Neuronal stem cell (in vitro differentiated cells): ENCODE measurements around the gene NR5A2.

ENCODE experiments used
- DNase-seq: peaks from one replicate; pipeline ENCODE4 v3.0.0-alpha.2; 2013; ENCODE audit warnings: low spot score
- H2AFZ ChIP-seq: one replicate; pipeline ENCODE4 v1.6.1; 2013; ENCODE audit warnings: mild to moderate bottlenecking, low read length, inconsistent platforms
- H2AK5ac ChIP-seq: 2 replicates; pipeline ENCODE4 v1.6.1; 2013; ENCODE audit warnings: low read depth, mild to moderate bottlenecking, inconsistent platforms, low read length, moderate library complexity, mixed read lengths
- H2BK120ac ChIP-seq: 2 replicates; pipeline ENCODE4 v1.6.1; 2013; ENCODE audit warnings: low read depth, mild to moderate bottlenecking, inconsistent platforms, low read length, moderate library complexity, mixed read lengths
- H2BK12ac ChIP-seq: one replicate; pipeline ENCODE4 v1.6.1; 2013; ENCODE audit warnings: low read length, inconsistent platforms
- H2BK15ac ChIP-seq: 2 replicates; pipeline ENCODE4 v1.6.1; 2013; ENCODE audit warnings: mild to moderate bottlenecking, low read length, inconsistent platforms, mixed read lengths
- H2BK5ac ChIP-seq: one replicate; pipeline ENCODE4 v1.6.1; 2013; ENCODE audit warnings: inconsistent platforms, mild to moderate bottlenecking, low read length, moderate library complexity
- H3K14ac ChIP-seq: one replicate; pipeline ENCODE4 v1.6.1; 2013; ENCODE audit warnings: low read length, inconsistent platforms
- H3K18ac ChIP-seq: 2 replicates; pipeline ENCODE4 v1.6.1; 2013; ENCODE audit warnings: low read length, inconsistent platforms
- H3K23ac ChIP-seq: 2 replicates; pipeline ENCODE4 v1.6.1; 2013; ENCODE audit warnings: low read depth, mild to moderate bottlenecking, mixed read lengths, low read length, inconsistent platforms; ENCODE audit not compliant: poor library complexity
- H3K27ac ChIP-seq: replicated peaks from 3 replicates; pipeline ENCODE4 v1.5.1; 2013; ENCODE audit warnings: low read length, inconsistent platforms
- H3K27me3 ChIP-seq, 3 experiments: 2 replicates each; pipeline ENCODE4 v1.6.1; 2013; ENCODE audit warnings: low read length in 3 of 3, mild to moderate bottlenecking in 2 of 3, inconsistent platforms in 1 of 3, low read depth in 1 of 3, mixed read lengths in 1 of 3, moderate library complexity in 1 of 3; ENCODE audit not compliant: control insufficient read depth in 3 of 3, insufficient read depth in 3 of 3
- H3K36me3 ChIP-seq, 2 donors: replicated peaks in 1 of 2; 2 replicates each; pipeline ENCODE4 v1.6.1; 2013; ENCODE audit warnings: low read length in 2 of 2; ENCODE audit not compliant: control insufficient read depth in 2 of 2, insufficient read depth in 2 of 2
- H3K4ac ChIP-seq: 2 replicates; pipeline ENCODE4 v1.6.1; 2013; ENCODE audit warnings: inconsistent platforms, mild to moderate bottlenecking, low read length, moderate library complexity
- H3K4me1 ChIP-seq, 2 donors: 1 replicate in 1 of 2; 2 replicates in 1 of 2; pipeline ENCODE4 v1.6.1; 2013; ENCODE audit warnings: low read length in 2 of 2, low read depth in 1 of 2; ENCODE audit not compliant: control insufficient read depth in 2 of 2, insufficient read depth in 1 of 2
- H3K4me2 ChIP-seq: one replicate; pipeline ENCODE4 v1.6.1; 2013; ENCODE audit warnings: mild to moderate bottlenecking, low read length, inconsistent platforms; ENCODE audit not compliant: insufficient read depth, poor library complexity, severe bottlenecking
- H3K4me3 ChIP-seq, 2 donors: 2 replicates each; pipeline ENCODE4 v1.5.1; 2013; ENCODE audit warnings: low read length in 2 of 2, mild to moderate bottlenecking in 2 of 2, inconsistent platforms in 1 of 2, moderate library complexity in 1 of 2
- H3K79me1 ChIP-seq: one replicate; pipeline ENCODE4 v1.6.1; 2013; ENCODE audit warnings: low read depth, mild to moderate bottlenecking, inconsistent platforms, low read length, moderate library complexity
- H3K9ac ChIP-seq: one replicate; pipeline ENCODE4 v1.6.1; 2013; ENCODE audit warnings: mild to moderate bottlenecking, low read depth, low read length, inconsistent platforms; ENCODE audit not compliant: poor library complexity
- H3K9me3 ChIP-seq, 2 donors: replicated peaks in 1 of 2; 2 replicates each; pipeline versions ENCODE3 to v1.6.1; 2013; ENCODE audit warnings: low read length in 2 of 2, mild to moderate bottlenecking in 2 of 2, inconsistent platforms in 1 of 2, low read depth in 1 of 2, mixed read lengths in 1 of 2, moderate library complexity in 1 of 2; ENCODE audit not compliant: control insufficient read depth in 2 of 2, insufficient read depth in 1 of 2
- H4K8ac ChIP-seq: one replicate; pipeline ENCODE4 v1.6.1; 2013; ENCODE audit warnings: low read depth, mild to moderate bottlenecking, inconsistent platforms, low read length, moderate library complexity
- H4K91ac ChIP-seq: one replicate; pipeline ENCODE4 v1.6.1; 2013; ENCODE audit warnings: low read length, low read depth, mild to moderate bottlenecking, inconsistent platforms; ENCODE audit not compliant: poor library complexity
- WGBS, 2 donors: extraction: QIAGEN DNeasy Blood & Tissue Kit; methylation state at CpG; one replicate each; pipeline ENCODE4 v1.1.7; 2013; ENCODE audit warnings: missing lambda C conversion rate in 2 of 2, mixed read lengths in 1 of 2; ENCODE audit not compliant: insufficient read length in 2 of 2, insufficient replicate concordance in 1 of 2; ENCODE audit errors: extremely low coverage in 2 of 2; 5-methylcytosine and 5-hydroxymethylcytosine counted together

The NR5A2 gene

GRCh38 chr1:200180821-200181220 lies 153.3 kb downstream of the NR5A2 start:
- no peak overlapping the region for H2BK12ac ChIP-seq
- H3K18ac ChIP-seq = no peak overlapping the region
- H2BK120ac ChIP-seq = no peak overlapping the region
- no peak overlapping the region for H2AFZ ChIP-seq
- H4K91ac ChIP-seq = no peak overlapping the region
- no peak overlapping the region for H2AK5ac ChIP-seq
- H4K8ac ChIP-seq = no peak overlapping the region
- H3K36me3 ChIP-seq = no peaks in the 10 kb centered on the region
- H2BK15ac ChIP-seq = no peak overlapping the region
- no peak overlapping the region for H3K4me3 ChIP-seq
- H3K9me3 ChIP-seq = no peaks in the 10 kb centered on the region
- H3K4ac ChIP-seq = no peak overlapping the region
- DNase-seq = no peak
- no peaks in the 10 kb centered on the region for H3K79me1 ChIP-seq
- H3K9ac ChIP-seq = no peak overlapping the region
- no peak overlapping the region for H3K4me2 ChIP-seq
- no peak overlapping the region for H3K27ac ChIP-seq
- H2BK5ac ChIP-seq = no peak overlapping the region
- no peaks in the 10 kb centered on the region for H3K27me3 ChIP-seq
- no peak overlapping the region for H3K14ac ChIP-seq
- H3K23ac ChIP-seq = no peak overlapping the region
- H3K4me1 ChIP-seq = peaks cover 0 to 7% of the 10 kb centered on the region in 2 donors
- WGBS, 2 donors = no CpG with 5 or more reads among the region's 4 CpGs

GRCh38 chr1:200181861-200182260 lies 154.4 kb downstream of the NR5A2 start:
- Histone ChIP-seq H3K4me3 (no peak overlapping the region), H3K9ac (no peak overlapping the region), H2AK5ac (no peak overlapping the region), H3K9me3 (no peaks in the 10 kb centered on the region), H3K14ac (no peak overlapping the region), H3K27me3 (no peaks in the 10 kb centered on the region), H3K23ac (no peak overlapping the region), H2BK120ac (no peak overlapping the region), H2AFZ (no peak overlapping the region), H4K91ac (no peak overlapping the region), H3K18ac (no peak overlapping the region), H3K4ac (no peak overlapping the region), H2BK12ac (no peak overlapping the region), H3K79me1 (no peaks in the 10 kb centered on the region), H4K8ac (no peak overlapping the region), H2BK15ac (no peak overlapping the region), H3K4me1 (peaks cover 0 to 7% of the 10 kb centered on the region in 2 donors), H2BK5ac (no peak overlapping the region), H3K4me2 (no peak overlapping the region), H3K27ac (no peak overlapping the region), H3K36me3 (no peaks in the 10 kb centered on the region)
- DNase-seq = no peak
- WGBS, 2 donors = no CpG with 5 or more reads among the region's 3 CpGs

- Histone ChIP-seq H3K27ac (no peak overlapping the region), H3K9me3 (no peaks in the 10 kb centered on the region), H2BK5ac (no peak overlapping the region), H2BK15ac (no peak overlapping the region), H3K36me3 (no peaks in the 10 kb centered on the region), H2AK5ac (no peak overlapping the region), H2AFZ (no peak overlapping the region), H4K91ac (no peak overlapping the region), H3K4me2 (no peak overlapping the region), H2BK12ac (no peak overlapping the region), H3K18ac (no peak overlapping the region), H3K27me3 (no peaks in the 10 kb centered on the region), H3K4me1 (peaks cover 0 to 7% of the 10 kb centered on the region in 2 donors), H2BK120ac (no peak overlapping the region), H3K4me3 (no peak overlapping the region), H3K23ac (no peak overlapping the region), H4K8ac (no peak overlapping the region), H3K79me1 (no peaks in the 10 kb centered on the region), H3K14ac (no peak overlapping the region), H3K9ac (no peak overlapping the region), H3K4ac (no peak overlapping the region)
- WGBS, 2 donors = no CpG with 5 or more reads among the region's 7 CpGs
- no peak for DNase-seq
Observed at GRCh38 chr1:200182701-200183100, 155.2 kb downstream of the NR5A2 start.

GRCh38 chr1:200183637-200184036 lies 156.1 kb downstream of the NR5A2 start:
- Histone ChIP-seq H4K91ac (no peak overlapping the region), H3K79me1 (no peaks in the 10 kb centered on the region), H2BK15ac (no peak overlapping the region), H2BK5ac (no peak overlapping the region), H3K9me3 (no peaks in the 10 kb centered on the region), H3K4me3 (no peak overlapping the region), H3K4me2 (no peak overlapping the region), H3K4ac (no peak overlapping the region), H3K23ac (no peak overlapping the region), H3K18ac (no peak overlapping the region), H3K27me3 (no peaks in the 10 kb centered on the region), H3K36me3 (no peaks in the 10 kb centered on the region), H4K8ac (no peak overlapping the region), H3K14ac (no peak overlapping the region), H2BK12ac (no peak overlapping the region), H2AFZ (no peak overlapping the region), H3K9ac (no peak overlapping the region), H3K4me1 (peaks cover 0 to 7% of the 10 kb centered on the region in 2 donors), H3K27ac (no peak overlapping the region), H2AK5ac (no peak overlapping the region), H2BK120ac (no peak overlapping the region)
- whole genome bisulfite sequencing, 2 donors = no CpG with 5 or more reads among the region's 2 CpGs
- no peak for DNase-seq
